Esophagus squamous epithelium (tissue), 4 donors: ENCODE results near the gene POU6F1.

Experiments
- CTCF ChIP-seq, 6 experiments: fragments of 450-650 bp in 4 of 6; fragments of 200-600 bp in 2 of 6; sonication (generic) in 2 of 6; IDR thresholded peaks; one replicate each; pipeline ENCODE4 v1.5.1; 2016 to 2019; ENCODE audit warnings: antibody characterized with exemption in 6 of 6, mild to moderate bottlenecking in 4 of 6, moderate library complexity in 4 of 6
- POLR2A ChIP-seq, 4 donors: fragments of 450-650 bp; IDR thresholded peaks; one replicate each; pipeline ENCODE4 v1.6.1; 2017; ENCODE audit warnings: antibody characterized with exemption in 4 of 4, mild to moderate bottlenecking in 4 of 4, moderate library complexity in 3 of 4

DNA sequence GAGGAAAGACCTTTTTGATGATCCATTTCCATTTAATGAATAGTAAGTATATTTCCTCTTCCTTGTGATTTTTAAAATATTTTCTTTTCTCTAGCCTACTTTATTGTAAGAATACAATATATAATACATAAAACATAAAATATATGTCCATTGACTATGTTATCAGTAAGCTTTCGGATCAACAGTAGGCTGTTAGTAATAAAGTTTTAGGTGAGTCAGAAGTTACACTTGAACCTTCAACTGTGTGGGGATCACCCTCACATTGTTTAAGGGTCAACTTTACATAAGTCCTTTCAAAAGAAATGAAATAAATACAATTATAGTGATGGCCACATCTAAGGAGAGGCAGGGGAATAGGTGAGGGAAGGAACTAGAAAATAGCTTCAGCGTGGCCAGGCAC lies 40.0 kb downstream of the POU6F1 start:
- no peak for TF ChIP-seq CTCF (IDR thresholded peaks at IDR 0.05)
- TF ChIP-seq POLR2A (IDR thresholded peaks at IDR 0.05) = no peak
